HepG2 (cell line): ENCODE measurements around the gene LILRB2. TPM values are rescaled to one million over a fixed set of nuclear protein-coding genes. Genes with fewer than 3 reads are reported as not detected.

Source experiments
- HNRNPK ChIP-seq: fragments of 200-400 bp; formaldehyde crosslinking; IDR thresholded peaks from 2 replicates; pipeline ENCODE4 v1.6.1; 2018; ENCODE audit warnings: low read length, low read depth, moderate library complexity, mild to moderate bottlenecking; ENCODE audit not compliant: poor library complexity, severe bottlenecking
- KAT8 ChIP-seq: IDR thresholded peaks from 2 replicates; pipeline ENCODE4 v1.6.1; 2016; ENCODE audit warnings: missing genetic modification reagents, missing compliant biosample characterization
- NCOA1 ChIP-seq: sonication (generic); formaldehyde crosslinking; IDR thresholded peaks from 2 replicates; pipeline ENCODE4 v1.9.0; 2021; ENCODE audit warnings: missing genetic modification reagents
- PBX3 ChIP-seq: sonication (generic); formaldehyde crosslinking; IDR thresholded peaks from 2 replicates; pipeline ENCODE4 v1.8.1; 2023; ENCODE audit warnings: missing genetic modification reagents, inconsistent platforms, borderline replicate concordance
- PHF5A ChIP-seq: IDR thresholded peaks from one replicate; pipeline ENCODE4 v1.6.1; 2018; ENCODE audit warnings: low read depth, missing genetic modification reagents; ENCODE audit not compliant: unreplicated experiment
- RFXANK ChIP-seq: IDR thresholded peaks from 2 replicates; pipeline ENCODE4 v1.6.1; 2016
- SOX5 ChIP-seq: IDR thresholded peaks from 2 replicates; pipeline ENCODE4 v1.6.1; 2016; ENCODE audit warnings: borderline replicate concordance
- ZFP37 ChIP-seq: sonication (generic); formaldehyde crosslinking; IDR thresholded peaks from 2 replicates; pipeline ENCODE4 v1.4.0; 2020; ENCODE audit warnings: missing genetic modification reagents, borderline replicate concordance
- ZNF407 ChIP-seq: sonication (generic); formaldehyde crosslinking; IDR thresholded peaks from one replicate; pipeline ENCODE4 v1.5.1; 2020; ENCODE audit warnings: mild to moderate bottlenecking, missing genetic modification reagents; ENCODE audit errors: not compliant biosample characterization
- ZNF564 ChIP-seq: sonication (generic); formaldehyde crosslinking; IDR thresholded peaks from 2 replicates; pipeline ENCODE4 v1.8.1; 2023; ENCODE audit warnings: mild to moderate bottlenecking, missing genetic modification reagents
- ZNF576 ChIP-seq: sonication (generic); formaldehyde crosslinking; IDR thresholded peaks from 2 replicates; pipeline ENCODE4 v1.4.0; 2020; ENCODE audit warnings: mild to moderate bottlenecking, missing genetic modification reagents
- ZNF615 ChIP-seq: sonication (generic); formaldehyde crosslinking; IDR thresholded peaks from 2 replicates; pipeline ENCODE4 v1.5.0; 2020; ENCODE audit warnings: mild to moderate bottlenecking, missing genetic modification reagents, borderline replicate concordance
- ZNF724P ChIP-seq: sonication (generic); formaldehyde crosslinking; IDR thresholded peaks from 2 replicates; pipeline ENCODE4 v1.8.0; 2022; ENCODE audit warnings: missing genetic modification reagents, borderline replicate concordance
- ZNF883 ChIP-seq: sonication (generic); formaldehyde crosslinking; IDR thresholded peaks from 2 replicates; pipeline ENCODE4 v1.5.1; 2020; ENCODE audit warnings: mild to moderate bottlenecking, missing genetic modification reagents; ENCODE audit errors: not compliant biosample characterization
- polyA plus RNA-seq, 8 experiments: library from polyadenylated mRNA; depleted of rRNA in 3 of 8; stranded (reverse) in 7 of 8; unstranded in 1 of 8; fragments of >200 nt; fragmentation: Illumina TruSeq in 4 of 8; extraction: Trizol in 4 of 8; gene quantifications; 2 replicates each; pipeline versions ENCODE4 v1.2.1 to v1.2.3, GENCODE V29; 2011 to 2016; ENCODE audit warnings: low read depth in 4 of 8, missing spikeins in 1 of 8, mixed read lengths in 1 of 8; ENCODE audit not compliant: insufficient read depth in 1 of 8
- total RNA-seq, 5 experiments: library from RNA; depleted of rRNA; stranded (reverse); fragments of >200 nt; fragmentation: Illumina TruSeq; extraction: Trizol; gene quantifications; 2 replicates each; pipeline ENCODE4 v1.2.3, GENCODE V29; 2016; ENCODE audit warnings: low read depth in 1 of 5
- TF ChIP-seq, protein P1 (sequence below): sonication (generic); formaldehyde crosslinking; IDR thresholded peaks from 2 replicates; pipeline ENCODE4 v1.4.0; 2020; ENCODE audit warnings: low read depth, missing genetic modification reagents

The LILRB2 gene
- total and polyA plus RNA-seq, 2 of the 13 experiments (the other 11 are each of a cell fraction or from before 2014, with no cell fraction given), result not detected

GRCh38 chr19:54231077-54231931, 49.6 kb downstream of the LILRB2 start (continued):
- TF ChIP-seq PHF5A (CRISPR knock-in tag) (peak; percentile 57), ZFP37 (CRISPR knock-in tag) (0 out of 2 replicates have a peak, but pooled peaks have one; percentile 36), ZNF407 (CRISPR knock-in tag) (no peak), ZNF564 (CRISPR knock-in tag) (no peak), RFXANK (no peak), KAT8 (peak; percentile 59), NCOA1 (CRISPR knock-in tag) (no peak), ZNF615 (CRISPR knock-in tag) (no peak), HNRNPK (no peak), ZNF883 (CRISPR knock-in tag) (peak; percentile 58), SOX5 (CRISPR knock-in tag) (peak; percentile 34; the same call in 1 of the 2 replicates), ZNF724P (CRISPR knock-in tag) (no peak), PBX3 (no peak), ZNF576 (CRISPR knock-in tag) (no peak)
- TF ChIP-seq, protein P1, sequence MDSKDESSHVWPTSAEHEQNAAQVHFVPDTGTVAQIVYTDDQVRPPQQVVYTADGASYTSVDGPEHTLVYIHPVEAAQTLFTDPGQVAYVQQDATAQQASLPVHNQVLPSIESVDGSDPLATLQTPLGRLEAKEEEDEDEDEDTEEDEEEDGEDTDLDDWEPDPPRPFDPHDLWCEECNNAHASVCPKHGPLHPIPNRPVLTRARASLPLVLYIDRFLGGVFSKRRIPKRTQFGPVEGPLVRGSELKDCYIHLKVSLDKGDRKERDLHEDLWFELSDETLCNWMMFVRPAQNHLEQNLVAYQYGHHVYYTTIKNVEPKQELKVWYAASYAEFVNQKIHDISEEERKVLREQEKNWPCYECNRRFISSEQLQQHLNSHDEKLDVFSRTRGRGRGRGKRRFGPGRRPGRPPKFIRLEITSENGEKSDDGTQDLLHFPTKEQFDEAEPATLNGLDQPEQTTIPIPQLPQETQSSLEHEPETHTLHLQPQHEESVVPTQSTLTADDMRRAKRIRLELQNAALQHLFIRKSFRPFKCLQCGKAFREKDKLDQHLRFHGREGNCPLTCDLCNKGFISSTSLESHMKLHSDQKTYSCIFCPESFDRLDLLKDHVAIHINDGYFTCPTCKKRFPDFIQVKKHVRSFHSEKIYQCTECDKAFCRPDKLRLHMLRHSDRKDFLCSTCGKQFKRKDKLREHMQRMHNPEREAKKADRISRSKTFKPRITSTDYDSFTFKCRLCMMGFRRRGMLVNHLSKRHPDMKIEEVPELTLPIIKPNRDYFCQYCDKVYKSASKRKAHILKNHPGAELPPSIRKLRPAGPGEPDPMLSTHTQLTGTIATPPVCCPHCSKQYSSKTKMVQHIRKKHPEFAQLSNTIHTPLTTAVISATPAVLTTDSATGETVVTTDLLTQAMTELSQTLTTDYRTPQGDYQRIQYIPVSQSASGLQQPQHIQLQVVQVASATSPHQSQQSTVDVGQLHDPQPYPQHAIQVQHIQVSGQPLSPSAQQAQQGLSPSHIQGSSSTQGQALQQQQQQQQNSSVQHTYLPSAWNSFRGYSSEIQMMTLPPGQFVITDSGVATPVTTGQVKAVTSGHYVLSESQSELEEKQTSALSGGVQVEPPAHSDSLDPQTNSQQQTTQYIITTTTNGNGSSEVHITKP, result no peak
